Cerebellar cortex (tissue), 1 donor: ENCODE measurements around the gene NEUROD6.

ENCODE experiments used
- DNase-seq: peaks from one replicate; pipeline ENCODE4 v3.0.0-alpha.2; 2015; ENCODE audit warnings: low spot score

The NEUROD6 gene

GRCh38 chr7:31340603-31341002, at the start of gene NEUROD6:
TSS of gene NEUROD6 (minus strand) at chr7:31340726. CDS start at chr7:31339268, 1,458 bp downstream.
- DNase-seq, result peak; percentile 42

- no peak for DNase-seq
Observed at GRCh38 chr7:31384466-31384865, 43.9 kb upstream of the NEUROD6 start.

- no peak for DNase-seq
Observed at GRCh38 chr7:31382722-31383121, 42.2 kb upstream of the NEUROD6 start.

GRCh38 chr7:31373337-31374289, 33.1 kb upstream of the NEUROD6 start:
- DNase-seq, result peak; percentile 33

- DNase-seq, result peak; percentile 25
Observed at GRCh38 chr7:31372231-31372959, 31.9 kb upstream of the NEUROD6 start.

GRCh38 chr7:31371621-31372020, 31.1 kb upstream of the NEUROD6 start:
- no peak for DNase-seq

- DNase-seq, result no peak
Observed at GRCh38 chr7:31370609-31371008, 30.1 kb upstream of the NEUROD6 start.

- DNase-seq, result no peak
Observed at GRCh38 chr7:31368620-31369019, 28.1 kb upstream of the NEUROD6 start.

GRCh38 chr7:31363496-31363895, 23.0 kb upstream of the NEUROD6 start:
- DNase-seq, result no peak

GRCh38 chr7:31363051-31363450, 22.5 kb upstream of the NEUROD6 start:
- DNase-seq, result no peak

- DNase-seq, result no peak
Observed at GRCh38 chr7:31362401-31362800, 21.9 kb upstream of the NEUROD6 start.

GRCh38 chr7:31358467-31358866, 17.9 kb upstream of the NEUROD6 start:
- no peak for DNase-seq

GRCh38 chr7:31345421-31345820, 4.9 kb upstream of the NEUROD6 start:
- no peak for DNase-seq

GRCh38 chr7:31343516-31344305, 3.2 kb upstream of the NEUROD6 start:
- no peak for DNase-seq

GRCh38 chr7:31341141-31341540, 615 bp upstream of the NEUROD6 start:
- peak; percentile 6 for DNase-seq

- DNase-seq, result peak; percentile 22
Observed at GRCh38 chr7:31340051-31340450, 475 bp downstream of the NEUROD6 start.

GRCh38 chr7:31338706-31339105, 1.8 kb downstream of the NEUROD6 start:
- no peak for DNase-seq

- DNase-seq, result no peak
Observed at GRCh38 chr7:31337002-31337565, 3.4 kb downstream of the NEUROD6 start.

- DNase-seq, result no peak
Observed at GRCh38 chr7:31336202-31337001, 4.1 kb downstream of the NEUROD6 start.

GRCh38 chr7:31335884-31336201, 4.7 kb downstream of the NEUROD6 start:
- DNase-seq, result peak; percentile 22
